Measurements from ENCODE around the gene NTN1. TPM values are rescaled to one million over a fixed set of nuclear protein-coding genes. Genes with fewer than 3 reads are reported as not detected.

Gene NTN1
- total RNA-seq, 1 experiment from 2014 or later, result 14.5 TPM

- no peaks in the 10 kb centered on the region for H3K9me3 ChIP-seq (ENCODE audit: control insufficient read depth, insufficient read depth, low read depth, low read length)
- ATAC-seq (no peak), DNase-seq (ENCODE audit: low read depth, low spot score) (no peak)
- CTCF ChIA-PET, result no interaction called here
- H3K4me3 ChIP-seq (ENCODE audit: low read depth in 2 of 2, low read length in 2 of 2), result no peak overlapping the region
- no peaks in the 10 kb centered on the region for H3K36me3 ChIP-seq (ENCODE audit: control insufficient read depth, insufficient read depth, low read length)
- BruUV-seq (replicated peaks), result no TSS peak
- no peaks in the 10 kb centered on the region for H3K27me3 ChIP-seq (ENCODE audit: control insufficient read depth, insufficient read depth, low read length)
- no peaks in the 10 kb centered on the region for H3K4me1 ChIP-seq (ENCODE audit: control insufficient read depth, insufficient read depth, low read length)
- intact Hi-C loops (cut with micrococcal nuclease; ENCODE audit: unreplicated experiment), result no loop called here
- POLR2A ChIA-PET, result no interaction called here
- H3K27ac ChIP-seq (ENCODE audit: low read length), result no peak overlapping the region
- in situ Hi-C loops (cut with HindIII; ENCODE audit: low pct_unique_long_range_greater_than_20kb, low sequenced_read_pairs), result no loop called here
- no peak for TF ChIP-seq POLR2AphosphoS5 (IDR thresholded peaks at IDR 0.05; ENCODE audit: low read depth, low read length)
- TF ChIP-seq, protein P1, sequence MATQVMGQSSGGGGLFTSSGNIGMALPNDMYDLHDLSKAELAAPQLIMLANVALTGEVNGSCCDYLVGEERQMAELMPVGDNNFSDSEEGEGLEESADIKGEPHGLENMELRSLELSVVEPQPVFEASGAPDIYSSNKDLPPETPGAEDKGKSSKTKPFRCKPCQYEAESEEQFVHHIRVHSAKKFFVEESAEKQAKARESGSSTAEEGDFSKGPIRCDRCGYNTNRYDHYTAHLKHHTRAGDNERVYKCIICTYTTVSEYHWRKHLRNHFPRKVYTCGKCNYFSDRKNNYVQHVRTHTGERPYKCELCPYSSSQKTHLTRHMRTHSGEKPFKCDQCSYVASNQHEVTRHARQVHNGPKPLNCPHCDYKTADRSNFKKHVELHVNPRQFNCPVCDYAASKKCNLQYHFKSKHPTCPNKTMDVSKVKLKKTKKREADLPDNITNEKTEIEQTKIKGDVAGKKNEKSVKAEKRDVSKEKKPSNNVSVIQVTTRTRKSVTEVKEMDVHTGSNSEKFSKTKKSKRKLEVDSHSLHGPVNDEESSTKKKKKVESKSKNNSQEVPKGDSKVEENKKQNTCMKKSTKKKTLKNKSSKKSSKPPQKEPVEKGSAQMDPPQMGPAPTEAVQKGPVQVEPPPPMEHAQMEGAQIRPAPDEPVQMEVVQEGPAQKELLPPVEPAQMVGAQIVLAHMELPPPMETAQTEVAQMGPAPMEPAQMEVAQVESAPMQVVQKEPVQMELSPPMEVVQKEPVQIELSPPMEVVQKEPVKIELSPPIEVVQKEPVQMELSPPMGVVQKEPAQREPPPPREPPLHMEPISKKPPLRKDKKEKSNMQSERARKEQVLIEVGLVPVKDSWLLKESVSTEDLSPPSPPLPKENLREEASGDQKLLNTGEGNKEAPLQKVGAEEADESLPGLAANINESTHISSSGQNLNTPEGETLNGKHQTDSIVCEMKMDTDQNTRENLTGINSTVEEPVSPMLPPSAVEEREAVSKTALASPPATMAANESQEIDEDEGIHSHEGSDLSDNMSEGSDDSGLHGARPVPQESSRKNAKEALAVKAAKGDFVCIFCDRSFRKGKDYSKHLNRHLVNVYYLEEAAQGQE (IDR thresholded peaks at IDR 0.05; ENCODE audit: insufficient read depth in 1 of 2, low read depth in 2 of 2, low read length in 1 of 2), result no peak
- no peak for TF ChIP-seq SIN3A (IDR thresholded peaks at IDR 0.05; ENCODE audit: borderline replicate concordance, insufficient read depth, low read depth, low read length)
- TF ChIP-seq CTCF (IDR thresholded peaks at IDR 0.05), result no peak
- TF ChIP-seq TCF7L2 (IDR thresholded peaks at IDR 0.05; ENCODE audit: low read depth, low read length), result no peak
Measured at GRCh38 chr17:9266697-9267117, 245.4 kb downstream of the NTN1 start.

- no peaks in the 10 kb centered on the region for H3K4me1 ChIP-seq (ENCODE audit: control insufficient read depth, insufficient read depth, low read length)
- ATAC-seq (no peak), DNase-seq (ENCODE audit: low read depth, low spot score) (no peak)
- in situ Hi-C loops (cut with HindIII; ENCODE audit: low pct_unique_long_range_greater_than_20kb, low sequenced_read_pairs) (no loop called here), intact Hi-C loops (cut with micrococcal nuclease; ENCODE audit: unreplicated experiment) (no loop called here)
- H3K27me3 ChIP-seq (ENCODE audit: control insufficient read depth, insufficient read depth, low read length), result no peaks in the 10 kb centered on the region
- POLR2A ChIA-PET, result no interaction called here
- no peaks in the 10 kb centered on the region for H3K36me3 ChIP-seq (ENCODE audit: control insufficient read depth, insufficient read depth, low read length)
- no peaks in the 10 kb centered on the region for H3K9me3 ChIP-seq (ENCODE audit: control insufficient read depth, insufficient read depth, low read depth, low read length)
- no peak overlapping the region for H3K27ac ChIP-seq (ENCODE audit: low read length)
- no peak overlapping the region for H3K4me3 ChIP-seq (ENCODE audit: low read depth in 2 of 2, low read length in 2 of 2)
- TF ChIP-seq, protein P1 (IDR thresholded peaks at IDR 0.05; ENCODE audit: insufficient read depth in 1 of 2, low read depth in 2 of 2, low read length in 1 of 2), result no peak
- TF ChIP-seq TCF7L2 (IDR thresholded peaks at IDR 0.05; ENCODE audit: low read depth, low read length) (no peak), SIN3A (IDR thresholded peaks at IDR 0.05; ENCODE audit: borderline replicate concordance, insufficient read depth, low read depth, low read length) (no peak), CTCF (IDR thresholded peaks at IDR 0.05) (no peak), POLR2AphosphoS5 (IDR thresholded peaks at IDR 0.05; ENCODE audit: low read depth, low read length) (no peak)
- CTCF ChIA-PET, result no interaction called here
- BruUV-seq (replicated peaks), result no TSS peak
Measured at GRCh38 chr17:9268546-9268945, 247.2 kb downstream of the NTN1 start.
